ENCODE data around the gene BEGAIN.

DNA sequence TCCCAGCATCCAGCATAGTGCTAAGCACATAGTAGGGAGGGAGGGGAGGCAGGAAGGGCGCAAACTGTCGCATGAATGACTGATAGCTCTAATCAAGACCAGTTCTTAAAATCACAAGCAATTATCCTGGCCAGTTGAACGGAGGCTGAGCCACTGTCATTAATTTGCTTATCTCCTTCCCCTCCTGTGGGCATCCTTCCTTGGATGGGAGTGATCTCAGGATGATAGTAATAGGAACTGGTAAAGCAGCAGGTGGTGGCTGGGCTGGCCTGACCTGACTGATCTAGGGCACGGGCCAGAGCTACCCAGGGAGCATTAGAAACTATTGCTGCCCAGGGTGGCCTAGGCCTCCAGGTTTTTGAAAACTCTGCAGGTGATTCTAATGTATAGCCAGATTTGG, 97.0 kb downstream of the BEGAIN start:
- no peak for TF ChIP-seq POLR2A (IDR thresholded peaks at IDR 0.05)
- TF ChIP-seq, protein P1, sequence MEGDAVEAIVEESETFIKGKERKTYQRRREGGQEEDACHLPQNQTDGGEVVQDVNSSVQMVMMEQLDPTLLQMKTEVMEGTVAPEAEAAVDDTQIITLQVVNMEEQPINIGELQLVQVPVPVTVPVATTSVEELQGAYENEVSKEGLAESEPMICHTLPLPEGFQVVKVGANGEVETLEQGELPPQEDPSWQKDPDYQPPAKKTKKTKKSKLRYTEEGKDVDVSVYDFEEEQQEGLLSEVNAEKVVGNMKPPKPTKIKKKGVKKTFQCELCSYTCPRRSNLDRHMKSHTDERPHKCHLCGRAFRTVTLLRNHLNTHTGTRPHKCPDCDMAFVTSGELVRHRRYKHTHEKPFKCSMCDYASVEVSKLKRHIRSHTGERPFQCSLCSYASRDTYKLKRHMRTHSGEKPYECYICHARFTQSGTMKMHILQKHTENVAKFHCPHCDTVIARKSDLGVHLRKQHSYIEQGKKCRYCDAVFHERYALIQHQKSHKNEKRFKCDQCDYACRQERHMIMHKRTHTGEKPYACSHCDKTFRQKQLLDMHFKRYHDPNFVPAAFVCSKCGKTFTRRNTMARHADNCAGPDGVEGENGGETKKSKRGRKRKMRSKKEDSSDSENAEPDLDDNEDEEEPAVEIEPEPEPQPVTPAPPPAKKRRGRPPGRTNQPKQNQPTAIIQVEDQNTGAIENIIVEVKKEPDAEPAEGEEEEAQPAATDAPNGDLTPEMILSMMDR (IDR thresholded peaks at IDR 0.05): no peak

Data from adrenal gland (tissue), 5 donors.